Activated T-helper 2 cell treated with anti-CD3 and anti-CD28 coated beads, Interferon-gamma antibody, Interleukin-2, Interleukin-4, amounts not matched to agents 10 μg/mL and 5 μg/mL and 100 μg/mL, durations not matched to agents 14 hours and 24 hours and 36 hours (primary cell): ENCODE data around the gene NAALAD2. TPM values are rescaled to one million over a fixed set of nuclear protein-coding genes. Genes with fewer than 3 reads are reported as not detected.
"Not testable (repeated sequence)": the region's sequence is repeated elsewhere in the genome, so short reads cannot be mapped to it uniquely, and the experiment has no call there.

Experiments
- DNase-seq: peaks from one replicate; pipeline ENCODE4 v3.0.0; 2021; ENCODE audit warnings: low spot score
- H3K27ac Mint-ChIP-seq: one replicate; pipeline ENCODE4 v1.8.0; 2021; ENCODE audit warnings: mixed read lengths
- H3K27me3 Mint-ChIP-seq: one replicate; pipeline ENCODE4 v1.8.0; 2021; ENCODE audit warnings: low read depth, mixed read lengths
- H3K36me3 Mint-ChIP-seq: one replicate; pipeline ENCODE4 v1.8.0; 2021; ENCODE audit warnings: low read depth, mixed read lengths
- H3K4me1 Mint-ChIP-seq: one replicate; pipeline ENCODE4 v1.8.0; 2021; ENCODE audit warnings: low read depth, mixed read lengths
- H3K4me3 Mint-ChIP-seq: one replicate; pipeline ENCODE4 v1.8.0; 2021; ENCODE audit warnings: low read depth, mild to moderate bottlenecking, moderate library complexity, mixed read lengths
- H3K9me3 Mint-ChIP-seq: one replicate; pipeline ENCODE4 v1.8.0; 2021; ENCODE audit warnings: mixed read lengths
- intact Hi-C: fragments of 100-400 bp; cut with micrococcal nuclease; formaldehyde crosslinking; loops from one replicate; pipeline ENCODE4 v1.15.1; 2023
- total RNA-seq: library from RNA; stranded (reverse); gene quantifications from 2 replicates; pipeline ENCODE4 v1.2.3, GENCODE V29; 2022

Gene NAALAD2
- total RNA-seq, 1 donor from 2014 or later: not detected

DNA sequence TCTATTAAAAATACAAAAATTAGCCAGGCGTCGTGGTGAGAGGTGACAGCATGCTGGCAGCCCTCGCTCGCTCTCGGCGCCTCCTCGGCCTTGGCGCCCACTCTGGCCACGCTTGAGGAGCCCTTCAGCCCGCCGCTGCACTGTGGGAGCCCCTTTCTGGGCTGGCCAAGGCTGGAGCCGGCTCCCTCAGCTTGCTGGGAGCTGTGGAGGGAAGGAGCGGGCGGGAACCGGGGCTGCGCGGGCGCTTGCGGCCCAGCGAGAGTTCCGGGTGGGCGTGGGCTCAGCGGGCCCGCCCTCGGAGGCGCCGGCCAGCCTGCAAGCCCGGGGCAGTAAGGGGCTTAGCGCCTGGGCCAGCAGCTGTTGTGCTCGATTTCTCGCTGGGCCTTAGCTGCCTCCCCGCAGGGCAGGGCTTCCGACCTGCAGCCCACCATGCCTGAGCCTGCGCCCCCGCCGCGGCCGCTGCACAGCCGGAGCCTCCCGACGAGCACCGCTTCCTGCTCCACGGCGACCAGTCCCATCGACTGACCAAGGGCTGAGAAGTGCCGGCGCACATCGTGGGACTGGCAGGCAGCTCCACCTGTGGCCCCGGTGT, 32.6 kb downstream of the NAALAD2 start:
- intact Hi-C loops, H3K4me3 Mint-ChIP-seq, H3K36me3 Mint-ChIP-seq, H3K4me1 Mint-ChIP-seq, H3K27ac Mint-ChIP-seq, H3K9me3 Mint-ChIP-seq, H3K27me3 Mint-ChIP-seq, DNase-seq: not testable (repeated sequence)

DNA sequence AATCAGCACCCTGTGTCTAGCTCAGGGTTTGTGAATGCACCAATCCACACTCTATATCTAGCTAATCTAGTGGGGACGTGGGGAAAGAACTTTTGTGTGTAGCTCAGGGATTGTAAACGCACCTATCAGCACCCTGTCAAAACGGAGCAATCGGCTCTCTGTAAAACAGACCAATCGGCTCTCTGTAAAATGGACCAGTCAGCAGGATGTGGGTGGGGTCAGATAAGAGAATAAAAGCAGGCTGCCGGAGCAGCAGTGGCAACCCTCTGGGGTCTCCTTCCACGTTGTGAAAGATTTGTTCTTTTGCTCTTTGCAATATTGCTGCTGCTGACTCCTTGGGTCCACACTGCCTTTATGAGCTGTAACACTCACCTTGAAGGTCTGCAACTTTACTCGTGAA, 33.2 kb downstream of the NAALAD2 start:
- H3K36me3 Mint-ChIP-seq, H3K9me3 Mint-ChIP-seq, H3K27me3 Mint-ChIP-seq, H3K27ac Mint-ChIP-seq, H3K4me3 Mint-ChIP-seq, intact Hi-C loops, DNase-seq, H3K4me1 Mint-ChIP-seq: not testable (repeated sequence)

GRCh38 chr11:90168571-90168970, 34.1 kb downstream of the NAALAD2 start:
- no peaks in the 10 kb centered on the region for H3K4me1 Mint-ChIP-seq
- no peaks in the 10 kb centered on the region for H3K27me3 Mint-ChIP-seq
- DNase-seq: no peak
- no peaks in the 10 kb centered on the region for H3K9me3 Mint-ChIP-seq
- no peaks in the 10 kb centered on the region for H3K36me3 Mint-ChIP-seq
- no peak overlapping the region for H3K27ac Mint-ChIP-seq
- intact Hi-C loops: no loop called here
- H3K4me3 Mint-ChIP-seq: no peak overlapping the region

- Mint-ChIP-seq H3K4me3 (no peak overlapping the region), H3K27me3 (no peaks in the 10 kb centered on the region), H3K4me1 (no peaks in the 10 kb centered on the region), H3K36me3 (no peaks in the 10 kb centered on the region), H3K9me3 (no peaks in the 10 kb centered on the region), H3K27ac (no peak overlapping the region)
- no peak for DNase-seq
- intact Hi-C loops: no loop called here
Measured at GRCh38 chr11:90171359-90171758, 36.9 kb downstream of the NAALAD2 start.

- intact Hi-C loops: no loop called here
- no peaks in the 10 kb centered on the region for H3K4me1 Mint-ChIP-seq
- no peak for DNase-seq
- H3K9me3 Mint-ChIP-seq: no peaks in the 10 kb centered on the region
- H3K36me3 Mint-ChIP-seq: no peaks in the 10 kb centered on the region
- peaks cover 2% of the 10 kb centered on the region for H3K27me3 Mint-ChIP-seq
- H3K27ac Mint-ChIP-seq: no peak overlapping the region
- no peak overlapping the region for H3K4me3 Mint-ChIP-seq
Measured at GRCh38 chr11:90176069-90176468, 41.6 kb downstream of the NAALAD2 start.

GRCh38 chr11:90178751-90179150, 44.3 kb downstream of the NAALAD2 start:
- H3K9me3 Mint-ChIP-seq: no peaks in the 10 kb centered on the region
- H3K4me3 Mint-ChIP-seq: no peak overlapping the region
- DNase-seq: no peak
- intact Hi-C loops: no loop called here
- peaks cover 2% of the 10 kb centered on the region for H3K27me3 Mint-ChIP-seq
- H3K36me3 Mint-ChIP-seq: no peaks in the 10 kb centered on the region
- no peak overlapping the region for H3K27ac Mint-ChIP-seq
- H3K4me1 Mint-ChIP-seq: no peaks in the 10 kb centered on the region

DNA sequence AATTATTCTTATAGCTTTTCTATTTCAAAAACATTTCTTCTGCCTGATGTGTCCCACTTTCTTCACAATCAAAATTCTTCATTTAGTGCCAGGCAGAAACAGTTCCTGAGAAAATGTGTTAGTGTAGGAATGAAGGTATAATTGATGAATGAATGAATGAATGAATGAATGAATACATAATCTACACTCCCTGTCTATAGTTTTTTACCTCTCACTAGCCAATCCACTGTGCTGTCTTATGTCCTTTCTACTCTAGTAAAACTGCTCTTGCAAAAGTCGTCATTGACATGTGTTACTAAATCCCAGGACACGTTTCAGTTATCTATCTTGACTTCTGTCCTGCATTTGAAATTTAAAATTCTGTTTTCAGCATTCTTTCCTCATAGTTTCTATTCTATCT, 45.5 kb downstream of the NAALAD2 start:
- intact Hi-C loops: no loop called here
- Mint-ChIP-seq H3K9me3 (no peaks in the 10 kb centered on the region), H3K27me3 (peaks cover 2% of the 10 kb centered on the region), H3K36me3 (no peaks in the 10 kb centered on the region), H3K4me1 (no peaks in the 10 kb centered on the region), H3K27ac (no peak overlapping the region), H3K4me3 (no peak overlapping the region)
- no peak for DNase-seq

DNA sequence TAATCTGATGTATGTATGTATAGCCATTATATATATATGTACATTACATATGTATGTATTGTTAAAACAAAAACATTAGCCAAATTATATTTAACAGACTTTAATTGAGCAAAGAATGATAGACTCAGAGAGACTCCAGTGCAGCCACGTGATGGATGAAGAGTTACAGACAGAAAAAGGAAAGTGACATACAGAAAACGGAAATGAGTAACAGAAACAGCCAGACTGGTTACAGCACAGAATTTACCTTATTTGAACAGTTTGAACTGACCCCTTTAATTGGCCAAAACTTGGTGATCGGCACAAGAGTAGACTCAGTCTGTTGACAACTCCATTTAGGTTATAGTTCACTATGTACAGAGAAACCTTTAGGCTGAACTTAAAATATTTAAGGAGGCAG, 53.4 kb downstream of the NAALAD2 start:
- Mint-ChIP-seq H3K36me3 (peaks cover 18% of the 10 kb centered on the region), H3K4me1 (no peaks in the 10 kb centered on the region), H3K27ac (no peak overlapping the region), H3K4me3 (no peak overlapping the region), H3K9me3 (no peaks in the 10 kb centered on the region), H3K27me3 (no peaks in the 10 kb centered on the region)
- intact Hi-C loops: no loop called here
- DNase-seq: no peak

DNA sequence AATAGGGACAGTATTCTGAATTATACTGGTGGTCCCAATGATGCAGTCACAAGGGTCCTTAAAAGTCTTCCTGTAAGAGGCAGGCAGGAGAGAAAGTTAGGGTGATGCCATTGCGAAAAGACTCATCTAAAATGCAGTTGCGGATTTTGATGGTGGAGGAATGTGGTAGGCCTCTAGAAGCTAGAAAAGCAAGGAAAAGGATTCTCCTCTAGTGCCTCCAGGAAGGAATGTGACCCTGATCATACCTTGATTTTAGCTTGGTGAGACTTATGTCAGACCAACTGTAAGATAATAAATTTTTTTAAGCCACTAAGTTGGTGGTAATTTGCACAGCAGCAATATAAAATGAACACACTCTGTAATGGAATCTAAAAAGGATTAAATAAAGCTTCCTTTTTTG, 54.5 kb downstream of the NAALAD2 start:
- no peaks in the 10 kb centered on the region for H3K9me3 Mint-ChIP-seq
- peaks cover 18% of the 10 kb centered on the region for H3K36me3 Mint-ChIP-seq
- no peaks in the 10 kb centered on the region for H3K4me1 Mint-ChIP-seq
- H3K27me3 Mint-ChIP-seq: no peaks in the 10 kb centered on the region
- intact Hi-C loops: no loop called here
- no peak for DNase-seq
- H3K4me3 Mint-ChIP-seq: no peak overlapping the region
- no peak overlapping the region for H3K27ac Mint-ChIP-seq

GRCh38 chr11:90192869-90193582, 58.6 kb downstream of the NAALAD2 start:
- H3K9me3 Mint-ChIP-seq: no peaks in the 10 kb centered on the region
- H3K27me3 Mint-ChIP-seq: no peaks in the 10 kb centered on the region
- H3K27ac Mint-ChIP-seq: no peak overlapping the region
- H3K4me3 Mint-ChIP-seq: no peak overlapping the region
- H3K4me1 Mint-ChIP-seq: no peaks in the 10 kb centered on the region
- peaks cover 24% of the 10 kb centered on the region for H3K36me3 Mint-ChIP-seq
- intact Hi-C loops: loop anchor here (5.0 kb wide), 1 partner anchor 34 kb away; no protein-coding TSS in a partner anchor
- DNase-seq: no peak

GRCh38 chr11:90197377-90197776, 62.9 kb downstream of the NAALAD2 start:
- intact Hi-C loops: no loop called here
- DNase-seq: no peak
- no peaks in the 10 kb centered on the region for H3K27me3 Mint-ChIP-seq
- H3K4me3 Mint-ChIP-seq: no peak overlapping the region
- H3K9me3 Mint-ChIP-seq: no peaks in the 10 kb centered on the region
- H3K36me3 Mint-ChIP-seq: peaks cover 28% of the 10 kb centered on the region
- H3K27ac Mint-ChIP-seq: no peak overlapping the region
- H3K4me1 Mint-ChIP-seq: peaks cover 1% of the 10 kb centered on the region

DNA sequence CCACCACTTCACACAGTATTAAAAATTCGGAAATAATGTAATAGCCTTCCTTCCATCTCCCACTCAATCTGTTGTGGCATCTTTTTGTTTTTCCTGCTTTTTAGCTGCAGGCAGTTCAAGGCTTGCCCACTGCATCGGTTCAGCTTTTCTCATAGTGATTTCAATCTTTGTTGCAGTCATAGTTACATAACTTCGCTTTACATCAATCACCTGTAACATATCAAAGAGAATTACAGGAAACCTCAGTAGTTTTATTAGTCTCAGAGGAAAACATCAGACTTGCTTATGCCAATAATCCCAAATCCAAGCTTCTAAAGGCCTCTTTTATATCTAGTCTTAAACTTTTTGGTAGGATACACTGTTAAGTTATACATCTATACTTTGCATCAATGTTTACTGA, 67.9 kb downstream of the NAALAD2 start:
- Mint-ChIP-seq H3K27me3 (no peaks in the 10 kb centered on the region), H3K4me1 (peaks cover 7% of the 10 kb centered on the region), H3K4me3 (no peak overlapping the region), H3K36me3 (peaks cover 56% of the 10 kb centered on the region), H3K27ac (no peak overlapping the region), H3K9me3 (no peaks in the 10 kb centered on the region)
- no peak for DNase-seq
- intact Hi-C loops: no loop called here

DNA sequence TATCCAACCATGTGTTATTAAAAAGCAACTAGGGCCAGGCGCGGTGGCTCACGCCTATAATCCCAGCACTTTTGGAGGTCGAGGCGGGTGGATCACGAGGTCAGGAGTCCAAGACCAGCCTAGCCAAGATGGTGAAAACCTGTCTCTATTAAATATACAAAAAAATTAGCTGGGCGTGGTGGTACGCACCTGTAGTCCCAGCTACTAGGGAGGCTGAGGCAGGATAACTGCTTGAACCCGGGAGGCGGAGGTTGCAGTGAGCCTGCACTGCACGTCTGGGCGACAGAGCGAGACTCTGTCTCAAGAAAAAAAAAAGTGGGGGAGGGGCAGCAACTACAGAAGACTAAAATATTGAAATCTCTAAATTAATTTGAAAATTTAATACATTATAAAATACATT, 69.9 kb downstream of the NAALAD2 start:
- H3K9me3 Mint-ChIP-seq: no peaks in the 10 kb centered on the region
- peaks cover 68% of the 10 kb centered on the region for H3K36me3 Mint-ChIP-seq
- DNase-seq: no peak
- intact Hi-C loops: loop anchor here (2.0 kb wide), 1 partner anchor 18 kb away; the partner anchor contains the start of gene CHORDC1
- H3K4me1 Mint-ChIP-seq: peaks cover 9% of the 10 kb centered on the region
- no peaks in the 10 kb centered on the region for H3K27me3 Mint-ChIP-seq
- H3K27ac Mint-ChIP-seq: no peak overlapping the region
- H3K4me3 Mint-ChIP-seq: no peak overlapping the region
